VCaP (cell line): ENCODE results near the gene KCNQ5.

ENCODE experiments used
- H3K27ac ChIP-seq: fragments of 450-650 bp; 2 replicates; pipeline ENCODE4 v1.5.1; 2017
- TF ChIP-seq, protein P1 (sequence below): fragments of 450-650 bp; conservative IDR thresholded peaks from 2 replicates; pipeline ENCODE4 v1.5.1; 2017; ENCODE audit warnings: mild to moderate bottlenecking, moderate library complexity

KCNQ5 gene

GRCh38 chr6:73109659-73110058, 487.8 kb downstream of the KCNQ5 start:
- TF ChIP-seq, protein P1, sequence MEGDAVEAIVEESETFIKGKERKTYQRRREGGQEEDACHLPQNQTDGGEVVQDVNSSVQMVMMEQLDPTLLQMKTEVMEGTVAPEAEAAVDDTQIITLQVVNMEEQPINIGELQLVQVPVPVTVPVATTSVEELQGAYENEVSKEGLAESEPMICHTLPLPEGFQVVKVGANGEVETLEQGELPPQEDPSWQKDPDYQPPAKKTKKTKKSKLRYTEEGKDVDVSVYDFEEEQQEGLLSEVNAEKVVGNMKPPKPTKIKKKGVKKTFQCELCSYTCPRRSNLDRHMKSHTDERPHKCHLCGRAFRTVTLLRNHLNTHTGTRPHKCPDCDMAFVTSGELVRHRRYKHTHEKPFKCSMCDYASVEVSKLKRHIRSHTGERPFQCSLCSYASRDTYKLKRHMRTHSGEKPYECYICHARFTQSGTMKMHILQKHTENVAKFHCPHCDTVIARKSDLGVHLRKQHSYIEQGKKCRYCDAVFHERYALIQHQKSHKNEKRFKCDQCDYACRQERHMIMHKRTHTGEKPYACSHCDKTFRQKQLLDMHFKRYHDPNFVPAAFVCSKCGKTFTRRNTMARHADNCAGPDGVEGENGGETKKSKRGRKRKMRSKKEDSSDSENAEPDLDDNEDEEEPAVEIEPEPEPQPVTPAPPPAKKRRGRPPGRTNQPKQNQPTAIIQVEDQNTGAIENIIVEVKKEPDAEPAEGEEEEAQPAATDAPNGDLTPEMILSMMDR, result no peak
- no peak overlapping the region for H3K27ac ChIP-seq

GRCh38 chr6:73116330-73116729, 494.5 kb downstream of the KCNQ5 start:
- H3K27ac ChIP-seq, result no peak overlapping the region
- TF ChIP-seq, protein P1, result no peak

DNA sequence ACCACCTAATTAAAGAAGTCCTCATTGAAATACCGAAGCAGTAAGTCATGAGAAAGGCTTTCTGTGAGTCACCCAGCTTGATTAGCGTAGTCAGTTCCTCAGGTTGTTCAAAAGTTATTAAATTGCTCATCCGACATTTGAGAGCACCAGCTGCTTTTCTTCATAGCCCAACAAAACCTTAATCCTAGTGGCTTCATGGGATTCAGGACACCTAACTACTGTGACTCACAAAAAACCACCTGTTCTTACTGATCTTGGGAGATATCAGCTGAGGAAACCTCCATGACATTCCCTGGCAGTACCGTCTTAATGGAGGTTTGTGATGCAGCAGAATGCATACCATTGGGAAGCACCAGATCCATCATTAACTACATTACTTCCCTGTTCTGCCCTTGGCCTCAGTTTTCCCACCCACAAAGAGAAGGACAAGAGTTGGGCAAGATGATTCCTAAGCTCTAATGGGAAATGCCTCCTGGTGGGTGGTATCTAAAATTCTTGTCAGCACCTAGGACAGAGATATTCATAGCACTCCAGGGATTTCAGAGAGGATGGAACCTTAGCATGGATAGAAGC, 499.6 kb downstream of the KCNQ5 start:
- TF ChIP-seq, protein P1, result no peak

GRCh38 chr6:73123632-73124329, 501.9 kb downstream of the KCNQ5 start:
- TF ChIP-seq, protein P1, result no peak
- H3K27ac ChIP-seq, result no peak overlapping the region

More for the DNA sequence above, 499.6 kb downstream of the KCNQ5 start:
- no peak overlapping the region for H3K27ac ChIP-seq

DNA sequence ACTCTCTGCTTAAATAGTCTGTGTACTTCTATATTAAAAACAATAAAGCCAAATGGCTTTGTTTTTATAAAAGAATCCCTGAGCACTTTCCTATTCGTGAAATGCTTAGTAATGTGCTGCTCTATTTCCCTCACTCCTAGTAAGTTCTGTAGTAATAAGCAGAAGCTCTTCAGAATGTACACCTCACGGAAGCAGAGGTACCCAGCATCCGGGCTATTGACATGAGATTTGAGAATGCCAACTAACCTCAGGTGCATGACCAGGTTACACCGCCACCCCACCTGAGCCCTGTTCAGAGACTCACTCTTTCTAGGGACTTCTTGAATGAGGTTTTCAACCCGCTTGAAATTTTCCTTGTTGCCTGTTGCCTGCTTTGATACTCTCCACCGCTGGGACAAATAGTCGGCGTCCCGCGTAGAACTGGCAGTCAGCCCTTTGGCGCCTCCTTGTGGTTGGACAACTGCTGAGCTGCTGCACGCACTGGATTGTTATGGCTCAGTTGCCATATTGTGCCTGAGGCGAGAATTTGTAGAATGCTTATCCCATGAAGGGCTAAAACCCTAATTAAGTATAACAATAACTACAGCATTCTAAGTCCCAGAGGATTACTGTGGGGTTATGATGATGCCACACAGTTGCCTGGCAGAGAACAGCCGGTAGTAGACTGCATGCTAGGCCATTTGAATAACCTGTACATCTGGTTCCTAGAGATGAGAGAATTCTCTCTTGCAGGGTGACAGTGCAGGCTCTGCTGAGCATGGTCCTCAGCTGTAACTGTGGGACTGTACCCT, 508.0 kb downstream of the KCNQ5 start:
- H3K27ac ChIP-seq, result no peak overlapping the region
- TF ChIP-seq, protein P1, result peak; percentile 99

DNA sequence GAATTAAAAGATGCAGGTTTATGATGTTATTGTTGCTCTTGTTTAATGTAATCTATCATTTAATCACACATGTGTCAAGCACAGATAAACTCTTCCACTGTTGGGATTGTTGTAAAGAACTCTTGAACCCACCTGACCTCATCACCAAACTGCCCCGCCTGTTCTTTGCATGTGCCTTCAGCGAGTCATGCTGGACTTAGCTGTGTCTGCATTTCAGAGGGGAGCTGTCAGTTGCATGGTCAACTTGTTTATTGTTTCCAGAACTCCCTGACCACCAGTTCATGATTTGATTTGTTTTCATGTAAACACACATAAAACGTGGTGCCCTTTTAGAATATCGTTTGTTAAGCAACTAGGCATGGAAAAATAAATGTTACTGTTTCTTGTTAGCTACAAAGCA, 509.8 kb downstream of the KCNQ5 start:
- H3K27ac ChIP-seq, result no peak overlapping the region
- TF ChIP-seq, protein P1, result no peak

DNA sequence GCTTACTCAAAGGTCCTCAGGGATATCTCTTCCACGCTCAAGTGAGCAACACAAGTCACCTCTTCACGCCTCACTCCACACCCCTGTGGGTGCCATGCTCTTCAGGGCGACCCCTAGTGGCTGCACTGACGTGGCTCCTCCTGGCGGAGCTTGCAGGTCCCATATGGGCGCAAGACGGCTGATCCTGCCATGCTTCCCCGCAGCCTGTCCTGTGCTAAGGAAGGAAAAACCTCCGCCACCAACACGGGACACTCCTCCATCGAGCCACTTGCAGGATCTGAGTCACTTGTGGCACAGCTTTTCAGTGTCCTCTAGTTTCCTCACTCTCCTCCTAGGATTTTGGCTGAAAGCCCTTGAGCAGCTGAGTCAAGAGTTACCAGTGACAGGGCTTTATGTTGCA, 512.7 kb downstream of the KCNQ5 start:
- TF ChIP-seq, protein P1, result 0 out of 2 replicates have a peak, but pooled peaks have one; percentile 18
- no peak overlapping the region for H3K27ac ChIP-seq
